ENCODE measurements around the gene CPLX1. TPM values are rescaled to one million over a fixed set of nuclear protein-coding genes. Genes with fewer than 3 reads are reported as not detected.

The CPLX1 gene
- total RNA-seq, 2 experiments from 2014 or later: 0.15 TPM; not detected in 1

DNA sequence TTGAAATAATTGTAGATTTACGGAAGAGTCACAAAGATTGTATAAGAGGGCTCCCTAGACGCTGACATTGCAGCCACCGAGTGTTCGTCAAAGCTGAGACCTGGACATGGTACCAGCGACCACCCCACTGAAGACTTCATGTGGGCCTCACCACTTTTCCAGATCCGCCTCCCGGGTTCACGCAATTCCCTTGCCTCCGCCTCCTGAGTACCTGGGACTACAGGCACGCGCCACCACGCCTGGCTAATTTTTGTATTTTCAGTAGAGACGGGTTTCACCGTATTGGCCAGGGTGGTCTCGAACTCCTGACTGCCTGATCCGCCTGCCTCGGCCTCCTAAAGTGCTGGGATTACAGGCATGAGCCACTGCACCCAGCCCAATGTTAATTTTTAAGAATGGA is 29.7 kb downstream of the CPLX1 start:
- CTCF ChIA-PET: no interaction called here
- POLR2A ChIA-PET: no interaction called here

- POLR2A ChIA-PET: no interaction called here
- CTCF ChIA-PET: no interaction called here
Measured at GRCh38 chr4:795726-796119, 30.2 kb downstream of the CPLX1 start.

- ChIA-PET CTCF (interaction anchor here (1.1 to 1.7 kb wide), 3 partner anchors 12 to 278 kb away, joined by 3 to 12 read pairs (median 3); no protein-coding TSS in a partner anchor), POLR2A (no interaction called here)
Measured at GRCh38 chr4:794900-795725, 30.8 kb downstream of the CPLX1 start.

- ChIA-PET POLR2A (interaction anchor here (1.1 kb wide), 2 partner anchors 12 to 15 kb away, joined by 3 to 4 read pairs; no protein-coding TSS in a partner anchor), CTCF (interaction anchor here (1.1 to 1.7 kb wide), 3 partner anchors 10 to 279 kb away, joined by 3 to 12 read pairs (median 3); no protein-coding TSS in a partner anchor)
Measured at GRCh38 chr4:793941-794621, 31.8 kb downstream of the CPLX1 start.

GRCh38 chr4:793093-793861 is 32.7 kb downstream of the CPLX1 start:
- POLR2A ChIA-PET: interaction anchor here (1.1 kb wide), 2 partner anchors 12 to 14 kb away, joined by 3 to 4 read pairs; no protein-coding TSS in a partner anchor
- CTCF ChIA-PET: no interaction called here

GRCh38 chr4:792626-793092 is 33.3 kb downstream of the CPLX1 start:
- ChIA-PET CTCF (no interaction called here), POLR2A (interaction anchor here (1.1 kb wide), 1 partner anchor 11 kb away, joined by 4 read pairs; no protein-coding TSS in a partner anchor)

DNA sequence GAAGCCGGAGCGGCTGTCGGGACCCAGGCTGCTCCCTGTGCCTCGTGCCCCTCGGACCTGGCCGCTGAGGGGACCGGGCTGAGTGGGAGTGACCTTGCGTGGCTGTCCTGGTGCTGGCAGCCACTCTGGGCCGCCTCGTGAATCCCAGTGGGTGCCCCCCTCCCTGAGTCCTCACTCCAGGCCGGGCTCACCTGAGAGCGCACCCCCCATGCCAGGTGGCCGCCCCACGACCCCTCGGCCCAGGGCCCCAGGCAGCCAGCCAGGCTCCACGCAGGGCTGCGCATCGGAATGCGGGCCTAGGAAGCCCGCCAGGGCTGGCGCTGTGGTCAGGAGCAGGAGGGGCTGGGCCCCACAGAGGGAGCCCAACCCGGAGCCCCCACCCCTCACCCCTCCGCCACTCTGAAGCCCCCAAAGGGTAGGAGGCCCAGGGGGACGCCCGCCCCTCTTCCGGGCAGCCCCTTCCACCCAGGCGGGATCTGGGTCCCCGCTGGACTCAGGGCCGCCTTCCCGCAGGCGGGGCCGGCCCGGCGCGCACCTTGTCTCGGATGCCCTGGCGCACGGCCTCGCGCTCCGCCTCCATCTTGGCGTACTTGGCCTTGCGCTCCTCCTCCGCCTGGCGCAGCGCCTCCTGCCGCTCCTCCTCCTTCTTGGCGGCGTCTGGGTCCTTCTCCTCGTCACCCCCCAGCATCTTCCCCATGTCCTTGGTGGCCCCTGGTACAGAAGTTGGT is 33.9 kb downstream of the CPLX1 start:
- POLR2A ChIA-PET: no interaction called here
- CTCF ChIA-PET: no interaction called here

- ChIA-PET POLR2A (no interaction called here), CTCF (interaction anchor here (0.8 kb wide), 1 partner anchor 8 kb away, joined by 3 read pairs; no protein-coding TSS in a partner anchor)
Measured at GRCh38 chr4:791252-791897, 34.6 kb downstream of the CPLX1 start.

DNA sequence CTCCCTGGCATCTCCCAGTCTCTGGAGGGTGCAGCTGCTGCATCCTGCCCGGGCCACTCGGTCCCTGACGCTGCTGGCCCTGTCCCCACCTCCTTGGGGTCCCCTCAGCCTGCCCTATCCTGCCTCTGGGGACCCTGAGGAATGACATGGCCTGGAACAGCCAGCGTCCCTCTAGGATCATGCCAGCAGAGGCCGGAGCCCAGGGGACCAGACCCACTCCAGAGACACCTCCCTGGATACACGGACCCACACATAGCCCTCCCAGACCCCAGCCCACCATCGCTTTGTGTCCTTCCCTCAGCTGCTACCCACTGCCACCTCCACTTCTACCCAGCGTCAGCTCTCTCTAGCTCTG is 35.5 kb downstream of the CPLX1 start:
- CTCF ChIA-PET: interaction anchor here (0.5 kb wide), 1 partner anchor 32 kb away, joined by 3 read pairs; no protein-coding TSS in a partner anchor
- POLR2A ChIA-PET: no interaction called here

- CTCF ChIA-PET: interaction anchor here (0.5 kb wide), 1 partner anchor 32 kb away, joined by 3 read pairs; no protein-coding TSS in a partner anchor
- POLR2A ChIA-PET: no interaction called here
Measured at GRCh38 chr4:789571-790465, 36.1 kb downstream of the CPLX1 start.

- ChIA-PET POLR2A (no interaction called here), CTCF (no interaction called here)
Measured at GRCh38 chr4:788636-789297, 37.2 kb downstream of the CPLX1 start.

- POLR2A ChIA-PET: no interaction called here
Measured at GRCh38 chr4:788006-788635, 37.8 kb downstream of the CPLX1 start.

DNA sequence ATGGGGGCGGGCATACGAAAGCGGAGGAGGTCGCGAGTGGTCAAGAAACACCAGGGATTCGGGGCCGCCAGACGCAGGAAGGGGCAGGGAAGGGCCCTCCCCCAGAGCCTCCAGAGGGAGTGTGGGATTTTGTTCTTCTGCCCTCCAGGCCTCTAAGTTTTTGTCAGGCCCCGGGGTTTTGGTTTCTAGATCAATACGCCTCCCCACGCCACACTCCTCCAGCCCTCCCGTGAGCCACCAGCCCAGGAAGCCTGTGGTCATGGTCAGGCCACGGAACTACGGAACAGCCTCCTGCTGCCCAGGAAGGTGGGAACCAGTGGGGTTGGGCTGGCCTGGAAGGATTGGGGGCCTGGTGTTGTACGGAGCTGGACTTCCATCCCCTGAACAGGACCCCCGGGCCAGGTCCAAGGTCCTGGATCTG is 38.4 kb downstream of the CPLX1 start:
- ChIA-PET CTCF (no interaction called here), POLR2A (no interaction called here)

More at GRCh38 chr4:788006-788635, 37.8 kb downstream of the CPLX1 start:
- CTCF ChIA-PET: no interaction called here

DNA sequence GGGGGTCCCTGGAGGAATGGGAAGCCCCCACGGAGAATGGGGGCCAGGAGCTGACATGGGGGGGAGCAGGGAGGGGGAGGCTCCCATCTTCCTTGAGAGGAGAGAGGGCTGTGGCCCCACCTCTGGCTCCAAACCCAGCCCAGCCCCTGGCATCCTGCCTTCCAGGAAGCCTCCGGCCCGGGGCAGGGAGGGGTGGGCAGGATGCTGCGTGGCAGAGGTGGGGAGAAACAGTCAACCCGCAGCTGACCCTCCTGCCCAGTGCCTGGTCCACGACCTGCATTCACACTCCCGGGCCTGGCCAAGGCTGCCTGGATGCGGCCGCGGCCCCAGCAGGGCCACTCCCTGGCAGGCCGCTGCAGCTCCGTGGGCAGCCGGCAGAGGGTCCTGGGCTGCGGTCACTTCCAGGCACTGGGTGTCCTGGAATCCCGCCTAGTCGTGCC is 39.0 kb downstream of the CPLX1 start:
- CTCF ChIA-PET: no interaction called here
- POLR2A ChIA-PET: no interaction called here

DNA sequence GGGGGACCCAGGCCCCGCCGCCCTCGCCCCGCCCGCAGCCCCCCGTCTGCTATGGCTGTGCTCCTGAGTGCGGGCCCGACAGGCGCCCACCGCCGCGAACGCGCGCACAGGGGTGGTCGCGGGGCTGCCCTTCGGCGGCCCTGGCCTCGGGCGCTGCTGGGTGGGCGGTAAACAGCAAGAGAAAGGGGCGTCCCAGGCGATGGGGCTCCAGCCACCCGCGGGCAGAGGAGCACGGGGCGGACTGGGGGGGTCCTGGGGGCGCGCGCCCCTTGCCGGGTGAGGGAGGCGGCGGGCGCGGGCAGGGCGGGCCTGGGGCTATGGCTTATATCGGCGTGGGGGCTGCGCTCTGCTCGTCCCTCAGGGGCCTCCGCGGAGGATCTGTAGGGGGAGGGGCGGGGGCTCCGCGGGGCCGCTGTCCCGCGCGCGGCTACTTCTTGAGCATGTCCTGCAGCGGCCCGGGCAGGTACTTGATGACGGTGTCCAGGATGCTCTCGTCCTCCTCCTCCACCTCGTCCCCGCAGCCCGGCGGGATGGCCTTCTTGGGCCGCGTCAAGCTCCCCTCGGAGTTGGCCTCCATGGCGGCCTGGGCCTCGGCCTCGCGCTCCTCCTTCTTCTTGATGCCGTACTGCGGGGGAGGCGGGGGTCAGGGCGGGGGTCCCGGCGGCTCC is 39.7 kb downstream of the CPLX1 start:
- ChIA-PET POLR2A (no interaction called here), CTCF (no interaction called here)

GRCh38 chr4:785332-786073 is 40.4 kb downstream of the CPLX1 start:
- POLR2A ChIA-PET: no interaction called here
- CTCF ChIA-PET: interaction anchor here (4.1 kb wide), 1 partner anchor 9 kb away, joined by 12 read pairs; no protein-coding TSS in a partner anchor

Measured in activated CD8-positive, alpha-beta memory T cell treated with anti-CD3 and anti-CD28 coated beads for 36 hours (primary cell).